GM12875 (cell line): Measurements from ENCODE around the gene BTG2.
"Not testable (repeated sequence)": the region's sequence is repeated elsewhere in the genome, so short reads cannot be mapped to it uniquely, and the experiment has no call there.

Experiments used
- H3K4me3 ChIP-seq: one replicate; pipeline ENCODE4 v1.5.1; 2011; ENCODE audit warnings: low read depth, low read length, control low read depth
- TF ChIP-seq, protein P1 (sequence below): IDR thresholded peaks from 2 replicates; pipeline ENCODE4 v1.5.1; 2011; ENCODE audit warnings: low read depth, mild to moderate bottlenecking, control low read depth, inconsistent platforms, low read length, moderate library complexity, borderline replicate concordance; ENCODE audit not compliant: insufficient read depth

Gene BTG2, protein sequence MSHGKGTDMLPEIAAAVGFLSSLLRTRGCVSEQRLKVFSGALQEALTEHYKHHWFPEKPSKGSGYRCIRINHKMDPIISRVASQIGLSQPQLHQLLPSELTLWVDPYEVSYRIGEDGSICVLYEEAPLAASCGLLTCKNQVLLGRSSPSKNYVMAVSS

DNA sequence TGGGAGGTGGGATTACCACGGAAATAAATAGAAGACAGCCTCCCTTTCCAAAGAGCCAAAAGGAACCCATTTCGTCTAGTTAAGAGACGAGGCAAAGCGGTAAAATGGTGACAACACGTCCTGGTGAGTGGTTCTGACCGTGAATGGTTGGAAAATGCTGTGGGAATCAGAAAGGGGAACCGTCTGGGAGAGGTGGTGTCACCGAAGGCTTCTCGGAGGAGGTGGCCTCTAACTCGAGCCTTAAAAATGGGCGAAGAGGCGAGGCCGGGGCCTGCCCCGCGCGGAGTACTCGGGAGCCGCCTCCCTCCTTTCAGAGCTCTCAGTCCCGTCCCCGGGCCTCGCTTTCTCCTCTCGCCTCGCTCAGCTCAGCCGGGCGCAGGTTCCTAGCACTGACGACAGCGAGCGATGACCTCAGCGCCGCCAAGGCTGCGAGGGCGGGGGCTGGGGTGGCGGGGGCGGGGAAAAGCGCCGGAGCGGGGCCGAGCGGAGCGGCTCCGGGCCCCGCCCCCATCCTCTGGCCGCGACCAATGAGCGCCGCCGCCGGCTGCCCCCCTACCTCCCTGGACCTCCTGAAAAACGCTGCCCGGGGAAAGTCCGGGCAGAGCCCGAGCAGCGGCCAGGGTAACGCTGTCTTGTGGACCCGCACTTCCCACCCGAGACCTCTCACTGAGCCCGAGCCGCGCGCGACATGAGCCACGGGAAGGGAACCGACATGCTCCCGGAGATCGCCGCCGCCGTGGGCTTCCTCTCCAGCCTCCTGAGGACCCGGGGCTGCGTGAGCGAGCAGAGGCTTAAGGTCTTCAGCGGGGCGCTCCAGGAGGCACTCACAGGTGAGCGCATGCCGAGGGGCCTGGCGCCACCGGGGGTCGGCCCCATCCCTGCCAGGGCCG lies at the start of gene BTG2:
Gene BTG2 (plus strand): TSS at position 601 of the 890 bp plus-strand sequence. CDS start 88 bp downstream, at position 689.
- H3K4me3 ChIP-seq, result peak within 1 kb of the TSS; percentile 95
- TF ChIP-seq, protein P1, sequence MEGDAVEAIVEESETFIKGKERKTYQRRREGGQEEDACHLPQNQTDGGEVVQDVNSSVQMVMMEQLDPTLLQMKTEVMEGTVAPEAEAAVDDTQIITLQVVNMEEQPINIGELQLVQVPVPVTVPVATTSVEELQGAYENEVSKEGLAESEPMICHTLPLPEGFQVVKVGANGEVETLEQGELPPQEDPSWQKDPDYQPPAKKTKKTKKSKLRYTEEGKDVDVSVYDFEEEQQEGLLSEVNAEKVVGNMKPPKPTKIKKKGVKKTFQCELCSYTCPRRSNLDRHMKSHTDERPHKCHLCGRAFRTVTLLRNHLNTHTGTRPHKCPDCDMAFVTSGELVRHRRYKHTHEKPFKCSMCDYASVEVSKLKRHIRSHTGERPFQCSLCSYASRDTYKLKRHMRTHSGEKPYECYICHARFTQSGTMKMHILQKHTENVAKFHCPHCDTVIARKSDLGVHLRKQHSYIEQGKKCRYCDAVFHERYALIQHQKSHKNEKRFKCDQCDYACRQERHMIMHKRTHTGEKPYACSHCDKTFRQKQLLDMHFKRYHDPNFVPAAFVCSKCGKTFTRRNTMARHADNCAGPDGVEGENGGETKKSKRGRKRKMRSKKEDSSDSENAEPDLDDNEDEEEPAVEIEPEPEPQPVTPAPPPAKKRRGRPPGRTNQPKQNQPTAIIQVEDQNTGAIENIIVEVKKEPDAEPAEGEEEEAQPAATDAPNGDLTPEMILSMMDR, result no peak

GRCh38 chr1:203256636-203257035 lies 48.7 kb upstream of the BTG2 start:
- not testable (repeated sequence) for H3K4me3 ChIP-seq

GRCh38 chr1:203263496-203263895 lies 41.8 kb upstream of the BTG2 start:
- TF ChIP-seq, protein P1, result no peak
- no peak overlapping the region for H3K4me3 ChIP-seq

DNA sequence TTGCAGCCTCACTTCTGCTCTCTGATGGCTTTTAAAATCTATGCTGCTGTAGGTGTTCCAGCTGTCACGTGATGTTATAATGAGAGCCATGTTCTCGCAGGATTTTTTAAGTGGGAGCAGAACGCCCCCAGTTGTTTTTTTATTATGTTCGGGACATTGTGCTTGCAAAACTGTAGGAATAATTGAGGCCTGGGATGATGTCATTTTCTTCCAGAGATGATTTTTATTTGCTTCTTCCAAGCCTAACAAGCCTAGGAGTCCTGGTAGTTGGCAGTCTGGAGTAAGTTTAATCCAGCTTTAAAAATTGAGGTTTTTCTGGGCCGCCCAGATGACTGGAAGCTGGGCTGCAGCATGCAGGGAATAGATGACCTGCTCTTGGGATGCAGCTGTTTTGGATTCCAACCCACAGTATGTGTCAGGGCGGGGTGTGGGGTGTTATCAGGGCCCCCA lies 41.2 kb upstream of the BTG2 start:
- H3K4me3 ChIP-seq, result no peak overlapping the region
- TF ChIP-seq, protein P1, result no peak

GRCh38 chr1:203265541-203265940 lies 39.8 kb upstream of the BTG2 start:
- TF ChIP-seq, protein P1, result no peak
- no peak overlapping the region for H3K4me3 ChIP-seq

GRCh38 chr1:203266140-203266539 lies 39.2 kb upstream of the BTG2 start:
- H3K4me3 ChIP-seq, result not testable (repeated sequence)

GRCh38 chr1:203267347-203267846 lies 37.9 kb upstream of the BTG2 start:
- TF ChIP-seq, protein P1, result peak; percentile 85
- H3K4me3 ChIP-seq, result peak overlapping the region; percentile 71

DNA sequence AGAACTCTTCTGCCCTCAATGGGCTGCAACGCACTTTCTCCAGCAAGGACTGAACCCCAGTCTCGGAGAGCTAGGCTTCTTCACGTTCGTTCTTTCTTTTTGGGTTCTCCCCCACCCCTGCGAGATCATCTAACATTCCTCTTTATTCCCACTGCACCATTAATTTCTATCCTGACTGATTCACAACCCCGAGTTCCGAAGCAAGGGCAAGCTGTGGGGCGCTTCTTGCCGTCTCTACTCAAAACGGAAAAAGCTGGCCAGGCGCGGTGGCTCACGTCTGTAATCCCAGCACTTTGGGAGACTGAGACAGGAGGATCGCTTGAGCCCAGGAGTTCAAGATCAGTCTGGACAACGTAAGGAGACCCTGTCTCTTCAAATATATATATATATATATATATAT lies 37.4 kb upstream of the BTG2 start:
- peak overlapping the region; percentile 71 for H3K4me3 ChIP-seq
- TF ChIP-seq, protein P1, result no peak
